SK-N-SH (cell line): Measurements from ENCODE around the gene TCP11L1.

Source experiments
- CTCF ChIP-seq: fragments of 200-600 bp; sonication (generic); IDR thresholded peaks from 2 replicates; pipeline ENCODE4 v1.6.1; 2017; ENCODE audit warnings: antibody characterized with exemption, mild to moderate bottlenecking, moderate library complexity
- EZH2phosphoT487 ChIP-seq: fragments of 200-600 bp; sonication (generic); IDR thresholded peaks from 2 replicates; pipeline ENCODE4 v1.6.1; 2017; ENCODE audit warnings: low read depth, mixed run types, mild to moderate bottlenecking, antibody characterized with exemption, moderate library complexity, borderline replicate concordance
- FOXM1 ChIP-seq: IDR thresholded peaks from 2 replicates; pipeline ENCODE4 v1.4.0; 2012; ENCODE audit warnings: low read depth, mild to moderate bottlenecking
- GATA2 ChIP-seq: sonication (generic); formaldehyde crosslinking; IDR thresholded peaks from 2 replicates; pipeline ENCODE4 v1.5.0; 2020; ENCODE audit warnings: mild to moderate bottlenecking, missing genetic modification reagents
- MAX ChIP-seq: IDR thresholded peaks from 2 replicates; pipeline ENCODE4 v1.4.0; 2012; ENCODE audit warnings: low read depth
- MXI1 ChIP-seq: IDR thresholded peaks from 2 replicates; pipeline ENCODE4 v1.6.1; 2012; ENCODE audit warnings: mild to moderate bottlenecking, low read depth, low read length, improper control_type of control experiment
- PBX3 ChIP-seq: IDR thresholded peaks from 2 replicates; pipeline ENCODE4; 2012
- POLR2AphosphoS5 ChIP-seq: IDR thresholded peaks from 2 replicates; pipeline ENCODE4 v1.6.1; 2012; ENCODE audit warnings: low read depth, low read length
- RAD21 ChIP-seq: IDR thresholded peaks from 2 replicates; pipeline ENCODE4 v1.6.1; 2012; ENCODE audit warnings: mild to moderate bottlenecking, low read length
- RFX5 ChIP-seq: IDR thresholded peaks from 2 replicates; pipeline ENCODE4 v1.6.1; 2012; ENCODE audit warnings: mild to moderate bottlenecking, improper control_type of control experiment, low read length
- TAF1 ChIP-seq: IDR thresholded peaks from 2 replicates; pipeline ENCODE4 v1.6.1; 2012; ENCODE audit warnings: low read depth, mild to moderate bottlenecking, low read length, moderate library complexity, borderline replicate concordance
- USF2 ChIP-seq: fragments of 150-350 bp; IDR thresholded peaks from 2 replicates; pipeline ENCODE4 v1.6.1; 2017; ENCODE audit warnings: antibody characterized with exemption, low read length, low read depth, borderline replicate concordance

- TF ChIP-seq CTCF, result no peak
- no peak for TF ChIP-seq USF2
- peak; percentile 80; the same call in 1 of the 2 replicates for TF ChIP-seq MAX
- TF ChIP-seq POLR2AphosphoS5, result 0 out of 2 replicates have a peak, but pooled peaks have one; percentile 5
- no peak for TF ChIP-seq TAF1
- TF ChIP-seq GATA2 (CRISPR knock-in tag), result no peak
- peak; percentile 78 for TF ChIP-seq RFX5
- no peak for TF ChIP-seq EZH2phosphoT487
- no peak for TF ChIP-seq RAD21
- no peak for TF ChIP-seq MXI1
- TF ChIP-seq FOXM1, result no peak
- TF ChIP-seq PBX3, result no peak
Observed at GRCh38 chr11:33040033-33040861, 875 bp downstream of the TCP11L1 start.
